HepG2 (cell line): ENCODE results near the gene PIK3IP1. TPM values are rescaled to one million over a fixed set of nuclear protein-coding genes. Genes with fewer than 3 reads are reported as not detected.
A peak's percentile ranks its signal among the peaks of the same experiment; 100 is the strongest.

Experiments
- AGO2 ChIP-seq: fragments of 200-400 bp; formaldehyde crosslinking; optimal IDR thresholded peaks from 2 replicates; pipeline ENCODE3; 2017; ENCODE audit warnings: mild to moderate bottlenecking, low read depth, low read length, moderate library complexity
- ELF4 ChIP-seq: sonication (generic); formaldehyde crosslinking; IDR thresholded peaks from 2 replicates; pipeline ENCODE4 v1.5.0; 2020; ENCODE audit warnings: missing genetic modification reagents, mild to moderate bottlenecking, moderate library complexity, borderline replicate concordance
- ETV5 ChIP-seq: IDR thresholded peaks from 2 replicates; pipeline ENCODE4 v1.6.1; 2018; ENCODE audit warnings: missing biosample characterization, missing genetic modification reagents, inconsistent platforms, borderline replicate concordance
- GRHL1 ChIP-seq: sonication (generic); formaldehyde crosslinking; conservative IDR thresholded peaks from 2 replicates; pipeline ENCODE4 v1.8.0; 2022; ENCODE audit warnings: missing genetic modification reagents
- LRRFIP1 ChIP-seq: sonication (generic); formaldehyde crosslinking; conservative IDR thresholded peaks from 2 replicates; pipeline ENCODE4 v1.4.0; 2020; ENCODE audit warnings: missing genetic modification reagents
- NR3C1 ChIP-seq: sonication (generic); formaldehyde crosslinking; IDR thresholded peaks from 2 replicates; pipeline ENCODE4 v1.4.0; 2020; ENCODE audit warnings: missing genetic modification reagents
- PCBP2 ChIP-seq: fragments of 200-400 bp; formaldehyde crosslinking; optimal IDR thresholded peaks from 2 replicates; pipeline ENCODE3; 2018; ENCODE audit warnings: low read length, low read depth; ENCODE audit not compliant: poor library complexity, severe bottlenecking
- RCOR2 ChIP-seq: IDR thresholded peaks from 2 replicates; pipeline ENCODE4 v1.6.1; 2016; ENCODE audit warnings: missing biosample characterization, missing genetic modification reagents
- SMAD1 ChIP-seq: sonication (generic); formaldehyde crosslinking; IDR thresholded peaks from 2 replicates; pipeline ENCODE4 v1.4.0; 2020; ENCODE audit warnings: missing genetic modification reagents, low read depth, mild to moderate bottlenecking, borderline replicate concordance
- TBP ChIP-seq: sonication (generic); formaldehyde crosslinking; IDR thresholded peaks from 2 replicates; pipeline ENCODE4 v1.5.0; 2020; ENCODE audit warnings: missing genetic modification reagents
- TEAD2 ChIP-seq: sonication (generic); formaldehyde crosslinking; IDR thresholded peaks from 2 replicates; pipeline ENCODE4 v1.9.0; 2021; ENCODE audit warnings: missing genetic modification reagents
- USF2 ChIP-seq, 2 experiments: sonication (generic) in 1 of 2; formaldehyde crosslinking in 1 of 2; IDR thresholded peaks; 2 replicates each; pipeline versions ENCODE4 v1.5.1 to v1.6.1; 2011 to 2020; ENCODE audit warnings: borderline replicate concordance in 1 of 2, low read depth in 1 of 2, low read length in 1 of 2, mild to moderate bottlenecking in 1 of 2, missing genetic modification reagents in 1 of 2, moderate library complexity in 1 of 2
- XRCC5 ChIP-seq: fragments of 200-400 bp; formaldehyde crosslinking; optimal IDR thresholded peaks from 2 replicates; pipeline ENCODE3; 2017; ENCODE audit warnings: mild to moderate bottlenecking, low read length
- ZMAT5 ChIP-seq: sonication (generic); formaldehyde crosslinking; IDR thresholded peaks from 2 replicates; pipeline ENCODE4 v1.5.0; 2020; ENCODE audit warnings: mild to moderate bottlenecking, low read depth, missing genetic modification reagents, borderline replicate concordance
- ZMYM3 ChIP-seq: sonication (generic); formaldehyde crosslinking; IDR thresholded peaks from 2 replicates; pipeline ENCODE4 v1.5.1; 2020; ENCODE audit warnings: mild to moderate bottlenecking, missing genetic modification reagents
- ZNF232 ChIP-seq: sonication (generic); formaldehyde crosslinking; IDR thresholded peaks from 2 replicates; pipeline ENCODE4 v1.4.0; 2020; ENCODE audit warnings: missing genetic modification reagents, borderline replicate concordance
- ZNF3 ChIP-seq: IDR thresholded peaks from 2 replicates; pipeline ENCODE4 v1.7.0; 2017; ENCODE audit warnings: inconsistent platforms
- ZNF430 ChIP-seq: sonication (generic); formaldehyde crosslinking; IDR thresholded peaks from 2 replicates; pipeline ENCODE4 v1.9.0; 2021; ENCODE audit warnings: mild to moderate bottlenecking, missing genetic modification reagents
- ZNF569 ChIP-seq: sonication (generic); formaldehyde crosslinking; IDR thresholded peaks from 2 replicates; pipeline ENCODE4 v1.5.0; 2020; ENCODE audit warnings: mild to moderate bottlenecking, missing genetic modification reagents, moderate library complexity, borderline replicate concordance
- ZNF570 ChIP-seq: sonication (generic); formaldehyde crosslinking; IDR thresholded peaks from 2 replicates; pipeline ENCODE4 v1.4.0; 2020; ENCODE audit warnings: mild to moderate bottlenecking, missing genetic modification reagents, borderline replicate concordance
- ZNF747 ChIP-seq: sonication (generic); formaldehyde crosslinking; IDR thresholded peaks from 2 replicates; pipeline ENCODE4 v1.8.1; 2023; ENCODE audit warnings: missing genetic modification reagents, mild to moderate bottlenecking, borderline replicate concordance
- ZNF83 ChIP-seq: sonication (generic); formaldehyde crosslinking; IDR thresholded peaks from 2 replicates; pipeline ENCODE4 v1.4.0; 2020; ENCODE audit warnings: missing genetic modification reagents, mild to moderate bottlenecking, borderline replicate concordance
- ZSCAN9 ChIP-seq: IDR thresholded peaks from 2 replicates; pipeline ENCODE4 v1.6.1; 2016; ENCODE audit warnings: borderline replicate concordance
- polyA plus RNA-seq, 8 experiments: library from polyadenylated mRNA; depleted of rRNA in 3 of 8; stranded (reverse) in 7 of 8; unstranded in 1 of 8; fragments of >200 nt; fragmentation: Illumina TruSeq in 4 of 8; extraction: Trizol in 4 of 8; gene quantifications; 2 replicates each; pipeline versions ENCODE4 v1.2.1 to v1.2.3, GENCODE V29; 2011 to 2016; ENCODE audit warnings: low read depth in 4 of 8, missing spikeins in 1 of 8, mixed read lengths in 1 of 8; ENCODE audit not compliant: insufficient read depth in 1 of 8
- total RNA-seq, 5 experiments: library from RNA; depleted of rRNA; stranded (reverse); fragments of >200 nt; fragmentation: Illumina TruSeq; extraction: Trizol; gene quantifications; 2 replicates each; pipeline ENCODE4 v1.2.3, GENCODE V29; 2016; ENCODE audit warnings: low read depth in 1 of 5

The PIK3IP1 gene
- total and polyA plus RNA-seq, 2 of the 13 experiments (the other 11 are each of a cell fraction or from before 2014, with no cell fraction given), result 1.3 to 2.5 TPM

- peak; percentile 34; the same call in 1 of the 2 replicates for TF ChIP-seq ETV5 (CRISPR knock-in tag)
- TF ChIP-seq TEAD2 (CRISPR knock-in tag), result no peak
- TF ChIP-seq TBP (CRISPR knock-in tag), result no peak
- no peak for TF ChIP-seq USF2 (IDR thresholded peaks at IDR 0.05; ENCODE audit: low read depth, low read length)
- TF ChIP-seq USF2 (CRISPR knock-in tag; IDR thresholded peaks at IDR 0.05; ENCODE audit: borderline replicate concordance), result no peak
- TF ChIP-seq XRCC5, result peak; percentile 97
- TF ChIP-seq ZMAT5 (CRISPR knock-in tag), result no peak
- TF ChIP-seq LRRFIP1 (CRISPR knock-in tag), result no peak
- TF ChIP-seq ZMYM3, result peak; percentile 92
- no peak for TF ChIP-seq ZNF83 (CRISPR knock-in tag)
- TF ChIP-seq ELF4 (CRISPR knock-in tag), result no peak
- no peak for TF ChIP-seq ZNF569 (CRISPR knock-in tag)
- no peak for TF ChIP-seq PCBP2
- TF ChIP-seq ZNF570, result no peak
- TF ChIP-seq SMAD1 (CRISPR knock-in tag), result no peak
- no peak for TF ChIP-seq NR3C1
- no peak for TF ChIP-seq ZNF232 (CRISPR knock-in tag)
- TF ChIP-seq ZNF747 (CRISPR knock-in tag), result no peak
- no peak for TF ChIP-seq AGO2
- no peak for TF ChIP-seq ZNF3 (CRISPR knock-in tag)
- TF ChIP-seq ZNF430 (CRISPR knock-in tag), result 0 out of 2 replicates have a peak, but pooled peaks have one; percentile 51
- TF ChIP-seq ZSCAN9 (CRISPR knock-in tag), result no peak
- no peak for TF ChIP-seq RCOR2 (CRISPR knock-in tag)
- no peak for TF ChIP-seq GRHL1 (CRISPR knock-in tag)
Observed at GRCh38 chr22:31292236-31292989, at the start of gene PIK3IP1 (continued).
